Islet of Langerhans (tissue), 1 donor: ENCODE measurements around the gene ZC3H7B.
A peak's percentile ranks its signal among the peaks of the same experiment; 100 is the strongest.

Experiments
- FAIRE-seq: peaks from one replicate; lab custom pipeline; 2011; peaks lifted over from hg19 to GRCh38; lab: Jason Lieb, UNC

Gene ZC3H7B

GRCh38 chr22:41356430-41357028, 55.2 kb downstream of the ZC3H7B start:
- no peak for FAIRE-seq

GRCh38 chr22:41357191-41357590, 55.9 kb downstream of the ZC3H7B start:
- no peak for FAIRE-seq

GRCh38 chr22:41358927-41359326, 57.6 kb downstream of the ZC3H7B start:
- no peak for FAIRE-seq

- no peak for FAIRE-seq
Measured at GRCh38 chr22:41359376-41359775, 58.1 kb downstream of the ZC3H7B start.

GRCh38 chr22:41360126-41360525, 58.8 kb downstream of the ZC3H7B start:
- no peak for FAIRE-seq

GRCh38 chr22:41361716-41362310, 60.5 kb downstream of the ZC3H7B start:
- no peak for FAIRE-seq

GRCh38 chr22:41362615-41363014, 61.3 kb downstream of the ZC3H7B start:
- FAIRE-seq: no peak

GRCh38 chr22:41364233-41364632, 62.9 kb downstream of the ZC3H7B start:
- FAIRE-seq: no peak

GRCh38 chr22:41364955-41365354, 63.6 kb downstream of the ZC3H7B start:
- FAIRE-seq: no peak

GRCh38 chr22:41365425-41365824, 64.1 kb downstream of the ZC3H7B start:
- FAIRE-seq: no peak

GRCh38 chr22:41366323-41367029, 65.2 kb downstream of the ZC3H7B start:
- no peak for FAIRE-seq

GRCh38 chr22:41367039-41367679, 65.8 kb downstream of the ZC3H7B start:
- no peak for FAIRE-seq

GRCh38 chr22:41367680-41368542, 66.6 kb downstream of the ZC3H7B start:
- no peak for FAIRE-seq

- FAIRE-seq: no peak
Measured at GRCh38 chr22:41368543-41369423, 67.5 kb downstream of the ZC3H7B start.

- no peak for FAIRE-seq
Measured at GRCh38 chr22:41369424-41369745, 68.1 kb downstream of the ZC3H7B start.

- FAIRE-seq: no peak
Measured at GRCh38 chr22:41369837-41370236, 68.5 kb downstream of the ZC3H7B start.

GRCh38 chr22:41377846-41378245, 76.5 kb downstream of the ZC3H7B start:
- FAIRE-seq: no peak

- no peak for FAIRE-seq
Measured at GRCh38 chr22:41380993-41381328, 79.6 kb downstream of the ZC3H7B start.

- peak; percentile 79 for FAIRE-seq
Measured at GRCh38 chr22:41381329-41382097, 80.2 kb downstream of the ZC3H7B start, which contains the start of gene TEF. TEF (plus strand) TSS chr22:41381942; CDS start chr22:41382045, 103 bp downstream.

- no peak for FAIRE-seq
Measured at GRCh38 chr22:41382098-41382578, 80.8 kb downstream of the ZC3H7B start.
